K562 (cell line): ENCODE data around the gene CXCL6. TPM values are rescaled to one million over a fixed set of nuclear protein-coding genes. Genes with fewer than 3 reads are reported as not detected.

ENCODE experiments used
- ARHGAP35 ChIP-seq: fragments of 450-650 bp; IDR thresholded peaks from 2 replicates; pipeline ENCODE4 v1.6.1; 2018; ENCODE audit not compliant: partially characterized antibody
- ARNT ChIP-seq, 2 experiments: fragments of 450-650 bp; IDR thresholded peaks; 2 replicates each; pipeline ENCODE4 v1.6.1; 2016; ENCODE audit warnings: mild to moderate bottlenecking in 1 of 2
- BCOR ChIP-seq: fragments of 450-650 bp; IDR thresholded peaks from 2 replicates; pipeline ENCODE4 v1.6.1; 2016
- CBX3 ChIP-seq, 2 experiments: IDR thresholded peaks; 1 replicate in 1 of 2; 2 replicates in 1 of 2; pipeline ENCODE4 v1.6.1; 2012; ENCODE audit warnings: inconsistent platforms in 2 of 2, low read length in 2 of 2, borderline replicate concordance in 1 of 2, control low read depth in 1 of 2
- COPS2 ChIP-seq: fragments of 450-650 bp; conservative IDR thresholded peaks from 2 replicates; pipeline ENCODE4 v1.6.1; 2016; ENCODE audit warnings: mild to moderate bottlenecking, moderate library complexity
- ELF4 ChIP-seq: fragments of 450-650 bp; formaldehyde crosslinking; IDR thresholded peaks from 2 replicates; pipeline ENCODE4 v1.4.0; 2022; ENCODE audit warnings: missing genetic modification characterization
- HLTF ChIP-seq: fragments of 450-650 bp; IDR thresholded peaks from 2 replicates; pipeline ENCODE4 v1.6.1; 2016
- HMGN3 ChIP-seq: IDR thresholded peaks from 2 replicates; pipeline ENCODE4 v1.6.1; 2011; ENCODE audit warnings: borderline replicate concordance, low read depth, mild to moderate bottlenecking, mixed read lengths, low read length; ENCODE audit not compliant: insufficient read length; ENCODE audit errors: extremely low read depth
- HNRNPUL1 ChIP-seq: fragments of 200-400 bp; formaldehyde crosslinking; IDR thresholded peaks from 2 replicates; pipeline ENCODE4 v1.6.1; 2017; ENCODE audit warnings: low read length
- KLF13 ChIP-seq: fragments of 450-650 bp; IDR thresholded peaks from 2 replicates; pipeline ENCODE4 v1.6.1; 2016; ENCODE audit warnings: missing genetic modification characterization, low read depth, mild to moderate bottlenecking, missing compliant biosample characterization, moderate library complexity, borderline replicate concordance
- MAFF ChIP-seq: IDR thresholded peaks from 2 replicates; pipeline ENCODE4 v1.6.1; 2012; ENCODE audit warnings: low read length, improper control_type of control experiment
- MAZ ChIP-seq, 2 experiments: fragments of 450-650 bp in 1 of 2; sonication (generic) in 1 of 2; formaldehyde crosslinking; IDR thresholded peaks in 1 of 2; conservative IDR thresholded peaks in 1 of 2; 2 replicates each; pipeline versions ENCODE4 v1.4.0 to v1.5.0; 2020; ENCODE audit warnings: mild to moderate bottlenecking in 1 of 2, missing genetic modification reagents in 1 of 2
- MIER1 ChIP-seq: fragments of 450-650 bp; IDR thresholded peaks from 2 replicates; pipeline ENCODE4 v1.6.1; 2016; ENCODE audit warnings: antibody characterized with exemption, mild to moderate bottlenecking, low read depth
- NCOA4 ChIP-seq: fragments of 450-650 bp; IDR thresholded peaks from 2 replicates; pipeline ENCODE4 v1.6.1; 2018; ENCODE audit warnings: mild to moderate bottlenecking; ENCODE audit not compliant: partially characterized antibody
- NEUROD1 ChIP-seq: fragments of 150-350 bp; IDR thresholded peaks from 2 replicates; pipeline ENCODE4 v1.6.1; 2014; ENCODE audit warnings: borderline replicate concordance, low read length, low read depth; ENCODE audit not compliant: partially characterized antibody
- NR2F6 ChIP-seq: fragments of 450-650 bp; formaldehyde crosslinking; IDR thresholded peaks from 2 replicates; pipeline ENCODE4 v1.4.0; 2020; ENCODE audit warnings: mild to moderate bottlenecking
- RCOR1 ChIP-seq, 2 experiments: IDR thresholded peaks; 2 replicates each; pipeline ENCODE4 v1.6.1; 2012; ENCODE audit warnings: low read depth in 2 of 2, low read length in 2 of 2, borderline replicate concordance in 1 of 2, improper control_type of control experiment in 1 of 2
- RFX7 ChIP-seq: fragments of 250-450 bp; sonication (Bioruptor Pico); IDR thresholded peaks from 2 replicates; pipeline ENCODE4 v1.5.1; 2021; ENCODE audit warnings: mild to moderate bottlenecking
- SMARCC2 ChIP-seq: fragments of 450-650 bp; IDR thresholded peaks from 2 replicates; pipeline ENCODE4 v1.6.1; 2017; ENCODE audit warnings: antibody characterized with exemption, moderate library complexity, mild to moderate bottlenecking, low read depth
- SMC3 ChIP-seq: conservative IDR thresholded peaks from 2 replicates; pipeline ENCODE4 v1.6.1; 2011; ENCODE audit warnings: low read depth, low read length, improper control_type of control experiment; ENCODE audit not compliant: insufficient read depth
- TRIM24 ChIP-seq, 2 experiments: fragments of 450-650 bp; IDR thresholded peaks; 2 replicates each; pipeline ENCODE4 v1.6.1; 2016
- TRIM28 ChIP-seq: fragments of 450-650 bp; IDR thresholded peaks from 2 replicates; pipeline ENCODE4 v1.6.1; 2017
- ZBTB12 ChIP-seq: fragments of 250-450 bp; sonication (Bioruptor Pico); IDR thresholded peaks from 2 replicates; pipeline ENCODE4 v1.4.0; 2020
- ZEB2 ChIP-seq: fragments of 450-650 bp; IDR thresholded peaks from 2 replicates; pipeline ENCODE4 v1.6.1; 2016
- ZNF146 ChIP-seq: IDR thresholded peaks from one replicate; pipeline ENCODE4 v1.6.1; 2018; ENCODE audit warnings: missing compliant biosample characterization; ENCODE audit not compliant: unreplicated experiment
- ZNF23 ChIP-seq: fragments of 250-450 bp; sonication (Bioruptor Pico); IDR thresholded peaks from 2 replicates; pipeline ENCODE4 v1.4.0; 2020; ENCODE audit warnings: mild to moderate bottlenecking
- ZNF354B ChIP-seq: fragments of 250-450 bp; sonication (Bioruptor Pico); IDR thresholded peaks from 2 replicates; pipeline ENCODE4 v1.4.0; 2020
- ZNF384 ChIP-seq: IDR thresholded peaks from 2 replicates; pipeline ENCODE4 v1.6.1; 2012; ENCODE audit warnings: low read depth, low read length, improper control_type of control experiment
- ZNF668 ChIP-seq: fragments of 250-450 bp; sonication (Bioruptor Pico); IDR thresholded peaks from 2 replicates; pipeline ENCODE4 v1.8.0; 2022; ENCODE audit warnings: mild to moderate bottlenecking, inconsistent platforms
- ZNF699 ChIP-seq: fragments of 250-450 bp; sonication (Bioruptor Pico); IDR thresholded peaks from 2 replicates; pipeline ENCODE4 v1.8.0; 2021; ENCODE audit warnings: mild to moderate bottlenecking, moderate library complexity; ENCODE audit not compliant: insufficient replicate concordance
- ZNF785 ChIP-seq: fragments of 250-450 bp; sonication (Bioruptor Pico); IDR thresholded peaks from 2 replicates; pipeline ENCODE4 v1.4.0; 2020; ENCODE audit warnings: mild to moderate bottlenecking
- ZSCAN32 ChIP-seq: fragments of 450-650 bp; formaldehyde crosslinking; IDR thresholded peaks from 2 replicates; pipeline ENCODE4 v1.4.0; 2020; ENCODE audit warnings: mild to moderate bottlenecking, moderate library complexity
- polyA plus RNA-seq, 8 experiments: library from polyadenylated mRNA; depleted of rRNA in 4 of 8; stranded (reverse) in 5 of 8; unstranded in 3 of 8; fragments of >200 nt; fragmentation: Nextera tagmentation in 2 of 8; fragmentation: Illumina TruSeq in 1 of 8; extraction: Ambion mirVana in 2 of 8; extraction: Trizol in 1 of 8; gene quantifications; 2 replicates each; pipeline versions ENCODE4 v1.2.1 to v1.2.3, GENCODE V29; 2011 to 2014; ENCODE audit warnings: inconsistent platforms in 1 of 8, missing spikeins in 1 of 8
- total RNA-seq, 7 experiments: library from RNA; depleted of rRNA in 6 of 7; stranded (reverse); fragments of >200 nt in 6 of 7; fragmentation: Illumina TruSeq in 2 of 7; extraction: Trizol in 2 of 7; gene quantifications; 2 replicates each; pipeline versions ENCODE4 v1.2.1 to v1.2.3, GENCODE V29; 2011 to 2021; ENCODE audit warnings: low replicate concordance in 1 of 7

Gene CXCL6
- total and polyA plus RNA-seq, 9 of the 15 experiments (the other 6 are each of a cell fraction or from before 2014, with no cell fraction given) = not detected

- TF ChIP-seq ARHGAP35 (no peak), NEUROD1 (no peak), HNRNPUL1 (no peak), ZNF785 (no peak), NCOA4 (no peak), HLTF (0 out of 2 replicates have a peak, but pooled peaks have one; percentile 54), MAFF (no peak), ZEB2 (0 out of 2 replicates have a peak, but pooled peaks have one; percentile 45), ZNF668 (CRISPR knock-in tag) (no peak), BCOR (no peak), ZNF699 (no peak), ZNF354B (CRISPR knock-in tag) (no peak), MIER1 (no peak), ZSCAN32 (CRISPR knock-in tag) (no peak), ZNF384 (no peak), SMARCC2 (no peak), CBX3 (IDR thresholded peaks at IDR 0.05; ENCODE audit: borderline replicate concordance in 1 of 2, low read length in 2 of 2) (0 out of 3 replicates have a peak, but pooled peaks of 1 of the 2 experiments have one; percentile 32), TRIM24 (IDR thresholded peaks at IDR 0.05) (peak; percentile 23 to 25; a peak in 1 of 4 replicates), RFX7 (no peak), COPS2 (no peak), RCOR1 (IDR thresholded peaks at IDR 0.05; ENCODE audit: borderline replicate concordance in 1 of 2, low read depth in 2 of 2, low read length in 2 of 2) (no peak), TRIM28 (peak; percentile 67; the same call in 1 of the 2 replicates), NR2F6 (CRISPR knock-in tag) (no peak), MAZ (CRISPR knock-in tag; conservative IDR thresholded peaks at IDR 0.05 in 1 of 2, IDR thresholded peaks at IDR 0.05 in 1 of 2) (no peak), KLF13 (tag) (no peak), SMC3 (no peak), HMGN3 (no peak), ARNT (IDR thresholded peaks at IDR 0.05) (0 out of 4 replicates have a peak, but pooled peaks of 1 of the 2 experiments have one; percentile 37), ZNF146 (CRISPR knock-in tag) (no peak), ZBTB12 (CRISPR knock-in tag) (no peak), ZNF23 (CRISPR knock-in tag) (no peak), ELF4 (CRISPR knock-in tag) (no peak)
Observed at GRCh38 chr4:73800206-73800605, 36.3 kb upstream of the CXCL6 start (continued).
